Measurements from ENCODE around the gene ANXA10.
"Not testable (repeated sequence)": the region's sequence is repeated elsewhere in the genome, so short reads cannot be mapped to it uniquely, and the experiment has no call there.

The ANXA10 gene

DNA sequence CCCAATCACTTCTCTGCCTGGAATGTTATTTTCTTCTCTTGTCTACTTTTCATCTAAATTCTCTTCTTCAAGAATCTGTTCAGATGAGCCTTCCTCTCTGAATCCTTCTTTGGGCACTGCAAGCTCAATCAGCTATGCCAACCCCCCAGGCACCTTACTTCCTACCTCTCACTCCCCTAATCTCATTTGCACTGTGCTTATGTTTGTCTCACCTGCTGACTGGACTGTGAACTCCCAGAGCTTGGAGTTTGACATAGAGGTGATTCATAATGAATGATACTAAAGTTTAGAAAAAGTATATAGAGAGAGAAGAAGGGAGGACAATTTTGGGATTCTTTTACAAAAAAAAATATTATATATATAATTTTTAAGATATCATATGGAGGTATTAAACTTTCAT is 36.3 kb downstream of the ANXA10 start:
- no peak for DNase-seq (ENCODE audit: extremely low read depth, insufficient read length)
- TF ChIP-seq, protein P1, sequence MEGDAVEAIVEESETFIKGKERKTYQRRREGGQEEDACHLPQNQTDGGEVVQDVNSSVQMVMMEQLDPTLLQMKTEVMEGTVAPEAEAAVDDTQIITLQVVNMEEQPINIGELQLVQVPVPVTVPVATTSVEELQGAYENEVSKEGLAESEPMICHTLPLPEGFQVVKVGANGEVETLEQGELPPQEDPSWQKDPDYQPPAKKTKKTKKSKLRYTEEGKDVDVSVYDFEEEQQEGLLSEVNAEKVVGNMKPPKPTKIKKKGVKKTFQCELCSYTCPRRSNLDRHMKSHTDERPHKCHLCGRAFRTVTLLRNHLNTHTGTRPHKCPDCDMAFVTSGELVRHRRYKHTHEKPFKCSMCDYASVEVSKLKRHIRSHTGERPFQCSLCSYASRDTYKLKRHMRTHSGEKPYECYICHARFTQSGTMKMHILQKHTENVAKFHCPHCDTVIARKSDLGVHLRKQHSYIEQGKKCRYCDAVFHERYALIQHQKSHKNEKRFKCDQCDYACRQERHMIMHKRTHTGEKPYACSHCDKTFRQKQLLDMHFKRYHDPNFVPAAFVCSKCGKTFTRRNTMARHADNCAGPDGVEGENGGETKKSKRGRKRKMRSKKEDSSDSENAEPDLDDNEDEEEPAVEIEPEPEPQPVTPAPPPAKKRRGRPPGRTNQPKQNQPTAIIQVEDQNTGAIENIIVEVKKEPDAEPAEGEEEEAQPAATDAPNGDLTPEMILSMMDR (IDR thresholded peaks at IDR 0.05; ENCODE audit: insufficient read depth, low read length, poor library complexity, severe bottlenecking): no peak
- Histone ChIP-seq H3K27me3 (replicated peaks; ENCODE audit: control insufficient read depth, insufficient read depth, low read length) (no peaks in the 10 kb centered on the region), H3K36me3 (ENCODE audit: control insufficient read depth, insufficient read depth, low read length) (no peaks in the 10 kb centered on the region), H3K4me3 (replicated peaks; ENCODE audit: low read depth, low read length) (no peak overlapping the region)

DNA sequence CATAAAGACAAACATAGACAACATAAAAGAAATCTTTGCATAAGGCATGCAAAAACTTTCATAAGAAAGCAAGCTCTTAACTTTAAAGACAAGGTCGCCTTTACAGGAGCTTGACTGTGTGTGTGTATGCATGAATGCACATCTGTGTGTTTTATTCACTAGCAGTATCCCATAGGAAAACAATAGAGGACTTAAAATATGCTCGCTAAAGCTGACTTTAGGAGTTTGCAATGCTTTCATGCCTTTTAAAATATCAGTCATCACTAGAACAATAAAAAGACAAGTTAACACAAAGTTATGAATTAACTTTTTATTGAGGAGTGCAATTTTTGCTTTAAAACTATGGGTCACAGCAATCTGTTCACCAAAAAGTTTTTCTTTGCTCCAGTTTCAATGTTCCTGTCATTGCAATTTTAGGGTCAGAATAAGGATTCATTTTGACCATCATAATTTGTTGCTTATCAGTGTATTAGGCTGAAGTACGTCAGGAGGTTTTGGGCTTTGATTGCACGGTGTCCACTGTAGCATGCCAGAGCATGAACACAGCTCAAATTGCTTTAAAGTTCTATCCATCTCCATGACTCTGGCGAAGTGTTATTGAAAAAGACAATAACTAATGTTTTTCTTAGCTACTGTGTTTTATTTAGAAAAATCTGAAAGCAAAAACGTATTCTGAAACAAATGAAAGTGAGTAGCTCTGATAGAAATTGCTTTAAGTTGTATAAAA is 36.9 kb downstream of the ANXA10 start:
- DNase-seq (ENCODE audit: extremely low read depth, insufficient read length): no peak
- Histone ChIP-seq H3K36me3 (ENCODE audit: control insufficient read depth, insufficient read depth, low read length) (no peaks in the 10 kb centered on the region), H3K4me3 (replicated peaks; ENCODE audit: low read depth, low read length) (no peak overlapping the region), H3K27me3 (replicated peaks; ENCODE audit: control insufficient read depth, insufficient read depth, low read length) (no peaks in the 10 kb centered on the region)
- TF ChIP-seq, protein P1 (IDR thresholded peaks at IDR 0.05; ENCODE audit: insufficient read depth, low read length, poor library complexity, severe bottlenecking): no peak

DNA sequence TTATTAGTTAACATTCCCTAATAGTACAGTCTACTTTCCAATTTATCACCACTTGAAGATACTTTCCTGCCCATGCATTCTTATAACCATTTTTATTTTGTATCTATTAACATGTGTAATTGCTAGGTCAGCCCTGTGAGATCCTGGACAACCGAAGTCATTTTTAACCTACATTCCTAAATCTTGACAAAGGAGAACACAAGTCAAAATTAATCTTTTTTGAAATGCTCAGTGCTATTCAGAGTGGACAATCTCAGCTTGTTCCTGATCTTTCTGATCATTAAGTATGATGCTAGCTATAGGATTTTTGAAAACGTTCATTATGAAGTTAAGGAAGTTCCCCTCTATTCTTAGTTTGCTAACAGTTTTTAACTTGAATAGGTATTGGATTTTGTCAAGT is 37.5 kb downstream of the ANXA10 start:
- DNase-seq (ENCODE audit: extremely low read depth, insufficient read length): no peak
- Histone ChIP-seq H3K27me3 (replicated peaks; ENCODE audit: control insufficient read depth, insufficient read depth, low read length) (no peaks in the 10 kb centered on the region), H3K36me3 (ENCODE audit: control insufficient read depth, insufficient read depth, low read length) (no peaks in the 10 kb centered on the region), H3K4me3 (replicated peaks; ENCODE audit: low read depth, low read length) (no peak overlapping the region)
- TF ChIP-seq, protein P1 (IDR thresholded peaks at IDR 0.05; ENCODE audit: insufficient read depth, low read length, poor library complexity, severe bottlenecking): no peak

DNA sequence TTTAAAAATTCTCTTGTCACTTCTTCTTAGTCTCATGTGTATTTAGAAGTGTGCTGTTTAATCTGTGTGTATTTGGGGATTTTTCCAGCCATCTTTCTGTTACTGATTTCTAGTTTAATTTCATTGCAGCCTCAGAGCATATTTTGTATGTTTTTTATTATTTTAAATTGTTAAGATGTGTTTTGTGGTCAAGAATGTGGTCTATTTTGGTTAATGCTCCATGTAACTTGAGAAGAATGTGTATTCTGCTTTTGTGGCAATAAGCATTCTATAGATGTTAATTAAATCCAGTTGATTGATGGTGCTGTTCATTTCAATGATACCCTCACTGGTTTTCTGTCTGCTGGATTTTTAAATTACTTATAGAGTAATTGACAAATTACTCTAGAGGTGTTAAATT is 38.9 kb downstream of the ANXA10 start:
- Histone ChIP-seq H3K27me3 (replicated peaks; ENCODE audit: control insufficient read depth, insufficient read depth, low read length) (no peaks in the 10 kb centered on the region), H3K4me3 (replicated peaks; ENCODE audit: low read depth, low read length) (no peak overlapping the region), H3K36me3 (ENCODE audit: control insufficient read depth, insufficient read depth, low read length) (no peaks in the 10 kb centered on the region)
- DNase-seq (ENCODE audit: extremely low read depth, insufficient read length): no peak
- TF ChIP-seq, protein P1 (IDR thresholded peaks at IDR 0.05; ENCODE audit: insufficient read depth, low read length, poor library complexity, severe bottlenecking): no peak

DNA sequence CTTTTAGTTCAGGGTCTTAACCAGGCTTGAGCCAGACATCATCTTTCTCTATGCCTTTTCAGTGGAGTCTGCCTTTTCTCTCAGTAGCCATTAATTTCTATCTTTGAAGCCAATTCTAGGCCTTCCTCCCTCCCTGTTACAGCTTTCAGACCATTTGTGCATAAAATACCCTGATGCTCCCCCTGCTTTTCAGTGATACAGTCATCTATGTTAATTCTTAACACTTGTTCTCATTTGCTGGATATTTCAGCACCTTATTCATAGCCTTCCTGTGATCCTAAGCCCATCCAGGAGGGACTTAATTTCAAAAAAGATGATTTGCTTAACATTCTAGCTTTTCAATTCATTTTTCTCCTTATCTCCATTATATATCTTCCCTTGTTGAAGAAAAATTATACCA is 42.3 kb downstream of the ANXA10 start:
- no peak overlapping the region for H3K4me3 ChIP-seq (replicated peaks; ENCODE audit: low read depth, low read length)
- H3K27me3 ChIP-seq (replicated peaks; ENCODE audit: control insufficient read depth, insufficient read depth, low read length): no peaks in the 10 kb centered on the region
- TF ChIP-seq, protein P1 (IDR thresholded peaks at IDR 0.05; ENCODE audit: insufficient read depth, low read length, poor library complexity, severe bottlenecking): no peak
- no peak for DNase-seq (ENCODE audit: extremely low read depth, insufficient read length)
- no peaks in the 10 kb centered on the region for H3K36me3 ChIP-seq (ENCODE audit: control insufficient read depth, insufficient read depth, low read length)

DNA sequence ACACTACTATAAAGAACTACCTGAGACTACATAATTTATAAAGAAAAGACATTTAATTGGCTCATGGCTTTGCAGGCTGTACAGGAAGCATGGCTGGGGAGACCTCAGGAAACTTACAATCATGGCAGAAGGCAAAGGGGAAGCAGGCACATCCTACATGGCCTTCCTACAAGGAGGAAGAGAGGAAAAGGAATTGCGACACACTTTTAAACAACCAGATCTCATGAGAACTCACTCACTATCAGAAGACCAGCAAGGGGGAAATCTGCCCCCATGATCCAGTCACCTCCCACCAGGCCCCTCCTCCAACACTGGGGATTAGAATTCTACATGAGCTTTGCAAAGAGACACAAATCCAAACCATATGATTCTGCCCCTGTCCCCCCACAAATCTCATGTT is 43.5 kb downstream of the ANXA10 start:
- H3K36me3 ChIP-seq (ENCODE audit: control insufficient read depth, insufficient read depth, low read length); H3K4me3 ChIP-seq (replicated peaks; ENCODE audit: low read depth, low read length); DNase-seq (ENCODE audit: extremely low read depth, insufficient read length); H3K27me3 ChIP-seq (replicated peaks; ENCODE audit: control insufficient read depth, insufficient read depth, low read length): not testable (repeated sequence)

DNA sequence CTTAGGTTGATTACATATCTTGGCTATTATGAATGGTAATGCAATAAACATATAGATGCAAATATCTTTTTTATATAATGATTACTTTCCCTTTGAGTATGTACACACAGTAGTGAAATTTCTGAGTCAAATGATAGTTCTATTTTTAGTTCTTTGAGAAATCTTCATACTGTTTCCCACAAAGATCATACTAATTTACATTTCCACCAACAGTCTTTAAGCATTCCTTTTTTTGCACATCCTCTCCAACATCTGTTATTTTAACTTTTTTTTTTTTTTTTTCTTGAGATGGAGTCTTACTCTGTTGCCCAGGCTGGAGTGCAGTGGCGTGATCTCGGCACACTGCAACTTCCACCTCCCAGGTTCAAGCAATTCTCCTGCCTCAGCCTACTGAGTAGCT is 45.4 kb downstream of the ANXA10 start:
- not testable (repeated sequence) for H3K36me3 ChIP-seq (ENCODE audit: control insufficient read depth, insufficient read depth, low read length); H3K27me3 ChIP-seq (replicated peaks; ENCODE audit: control insufficient read depth, insufficient read depth, low read length); DNase-seq (ENCODE audit: extremely low read depth, insufficient read length); H3K4me3 ChIP-seq (replicated peaks; ENCODE audit: low read depth, low read length)
